Measurements from ENCODE around the gene GCC2.

- TF ChIP-seq POLR2AphosphoS5 (IDR thresholded peaks at IDR 0.05; ENCODE audit: borderline replicate concordance, low read depth, low read length) (no peak), EZH2 (IDR thresholded peaks at IDR 0.05) (no peak)
Observed at GRCh38 chr2:108423502-108424251, 25.3 kb upstream of the GCC2 start.

All from SK-N-MC (cell line).